DND-41 (cell line): ENCODE data around the gene ABLIM3.

Experiments used
- ATAC-seq: fragments of 200-7000 bp; cut with Tn5 transposase; 3 replicates; pipeline ENCODE4 v1.9.1; 2021; ENCODE audit warnings: low read depth; ENCODE audit not compliant: insufficient read depth
- DNase-seq: peaks from one replicate; pipeline ENCODE4 v3.0.0-alpha.2; 2020
- H2AFZ ChIP-seq: 2 replicates; pipeline ENCODE4 v1.6.0; 2012; ENCODE audit warnings: low read depth, low read length
- H3K27ac ChIP-seq: 2 replicates; pipeline ENCODE4 v1.5.1; 2012; ENCODE audit warnings: low read length, inconsistent platforms
- H3K27me3 ChIP-seq: fragments of 200-600 bp; sonication (generic); 2 replicates; pipeline ENCODE4 v1.6.0; 2012; ENCODE audit warnings: low read length, mild to moderate bottlenecking, inconsistent platforms; ENCODE audit not compliant: insufficient read depth, poor library complexity
- H3K36me3 ChIP-seq: 2 replicates; pipeline ENCODE4 v1.5.1; 2012; ENCODE audit warnings: low read length, inconsistent platforms; ENCODE audit not compliant: insufficient read depth
- H3K4me1 ChIP-seq: 2 replicates; pipeline ENCODE4 v1.5.1; 2012; ENCODE audit warnings: mild to moderate bottlenecking, low read length; ENCODE audit not compliant: insufficient read depth
- H3K4me2 ChIP-seq: 2 replicates; pipeline ENCODE4 v1.6.0; 2012; ENCODE audit warnings: mild to moderate bottlenecking, moderate library complexity, low read length, inconsistent platforms; ENCODE audit not compliant: insufficient read depth
- H3K4me3 ChIP-seq, 2 experiments: fragments of 200-600 bp in 1 of 2; shearing (Covaris generic) in 1 of 2; 2 replicates each; pipeline ENCODE4 v1.5.1; 2012 to 2016; ENCODE audit warnings: inconsistent platforms in 2 of 2, low read length in 2 of 2, mild to moderate bottlenecking in 2 of 2, low read depth in 1 of 2, moderate library complexity in 1 of 2
- H3K79me2 ChIP-seq: 2 replicates; pipeline ENCODE4 v1.6.0; 2012; ENCODE audit warnings: low read length, inconsistent platforms; ENCODE audit not compliant: insufficient read depth
- H3K9ac ChIP-seq: 2 replicates; pipeline ENCODE4 v1.6.0; 2012; ENCODE audit warnings: low read depth, mild to moderate bottlenecking, inconsistent platforms, low read length, moderate library complexity
- H3K9me3 ChIP-seq: 2 replicates; pipeline ENCODE4 v1.5.1; 2012; ENCODE audit warnings: low read length, moderate library complexity, mild to moderate bottlenecking, inconsistent platforms; ENCODE audit not compliant: insufficient read depth, severe bottlenecking
- H4K20me1 ChIP-seq: 2 replicates; pipeline ENCODE4 v1.6.0; 2012; ENCODE audit warnings: low read length; ENCODE audit not compliant: insufficient read depth
- CTCF ChIP-seq: IDR thresholded peaks from 2 replicates; pipeline ENCODE4 v1.5.1; 2012; ENCODE audit warnings: borderline replicate concordance, low read length, moderate library complexity, mild to moderate bottlenecking; ENCODE audit not compliant: poor library complexity, severe bottlenecking; ENCODE audit errors: extremely low read depth
- EZH2 ChIP-seq: IDR thresholded peaks from 3 replicates; pipeline ENCODE4 v1.6.1; 2012; ENCODE audit warnings: borderline replicate concordance, low read depth, mild to moderate bottlenecking, moderate library complexity, low read length, inconsistent platforms; ENCODE audit not compliant: severe bottlenecking

The ABLIM3 gene

GRCh38 chr5:149168276-149168906 lies 27.1 kb downstream of the ABLIM3 start:
- Histone ChIP-seq H3K4me2 (no peak overlapping the region), H2AFZ (no peak overlapping the region), H3K9ac (no peak overlapping the region), H3K36me3 (no peaks in the 10 kb centered on the region), H3K27ac (no peak overlapping the region), H3K4me3 (no peak overlapping the region), H3K9me3 (no peaks in the 10 kb centered on the region), H4K20me1 (no peaks in the 10 kb centered on the region), H3K79me2 (no peaks in the 10 kb centered on the region), H3K4me1 (no peaks in the 10 kb centered on the region), H3K27me3 (peaks cover 2% of the 10 kb centered on the region)
- TF ChIP-seq EZH2, result no peak
- no peak for TF ChIP-seq CTCF
- no peak for DNase-seq
- no peak for ATAC-seq

GRCh38 chr5:149170299-149170698 lies 29.0 kb downstream of the ABLIM3 start:
- no peak overlapping the region for H3K4me3 ChIP-seq
- peaks cover 2% of the 10 kb centered on the region for H3K27me3 ChIP-seq
- H3K4me1 ChIP-seq, result no peaks in the 10 kb centered on the region
- no peak overlapping the region for H3K4me2 ChIP-seq
- DNase-seq, result no peak
- H3K9me3 ChIP-seq, result no peaks in the 10 kb centered on the region
- TF ChIP-seq CTCF (no peak), EZH2 (no peak)
- H3K27ac ChIP-seq, result no peak overlapping the region
- no peak overlapping the region for H2AFZ ChIP-seq
- no peak overlapping the region for H3K9ac ChIP-seq
- no peaks in the 10 kb centered on the region for H4K20me1 ChIP-seq
- no peaks in the 10 kb centered on the region for H3K79me2 ChIP-seq
- H3K36me3 ChIP-seq, result no peaks in the 10 kb centered on the region
- no peak; the same call in 2 of the 3 replicates for ATAC-seq

- Histone ChIP-seq H3K27me3 (peaks cover 2% of the 10 kb centered on the region), H4K20me1 (no peaks in the 10 kb centered on the region), H3K9ac (no peak overlapping the region), H3K4me2 (no peak overlapping the region), H3K4me3 (no peak overlapping the region), H2AFZ (no peak overlapping the region), H3K4me1 (no peaks in the 10 kb centered on the region), H3K9me3 (no peaks in the 10 kb centered on the region), H3K27ac (no peak overlapping the region), H3K79me2 (no peaks in the 10 kb centered on the region), H3K36me3 (no peaks in the 10 kb centered on the region)
- no peak for TF ChIP-seq EZH2
- TF ChIP-seq CTCF, result no peak
- ATAC-seq, result no peak
- DNase-seq, result no peak
Measured at GRCh38 chr5:149172261-149172660, 31.0 kb downstream of the ABLIM3 start.
